K562 (cell line): Measurements from ENCODE around the gene WDR46. TPM values are rescaled to one million over a fixed set of nuclear protein-coding genes. Genes with fewer than 3 reads are reported as not detected.

ENCODE experiments used
- ARNT ChIP-seq, 2 experiments: fragments of 450-650 bp; IDR thresholded peaks; 2 replicates each; pipeline ENCODE4 v1.6.1; 2016; ENCODE audit warnings: mild to moderate bottlenecking in 1 of 2
- FOSL1 ChIP-seq: fragments of 200-800 bp; sonication (Bioruptor generic); conservative IDR thresholded peaks from 2 replicates; pipeline ENCODE4 v1.6.1; 2016; ENCODE audit warnings: missing genetic modification characterization, missing compliant biosample characterization
- HINFP ChIP-seq: fragments of 450-650 bp; conservative IDR thresholded peaks from 2 replicates; pipeline ENCODE4 v1.6.1; 2016; ENCODE audit warnings: missing genetic modification characterization, low read depth, mild to moderate bottlenecking, control low read depth, missing compliant biosample characterization
- NR2C1 ChIP-seq, 2 experiments: fragments of 450-650 bp; IDR thresholded peaks; 2 replicates each; pipeline ENCODE4 v1.6.1; 2017; ENCODE audit warnings: mild to moderate bottlenecking in 2 of 2, antibody characterized with exemption in 1 of 2, inconsistent platforms in 1 of 2, missing compliant biosample characterization in 1 of 2, missing genetic modification characterization in 1 of 2
- POLR2B ChIP-seq: fragments of 450-650 bp; IDR thresholded peaks from 2 replicates; pipeline ENCODE4 v1.6.1; 2018; ENCODE audit warnings: low read depth; ENCODE audit not compliant: partially characterized antibody
- SMARCC2 ChIP-seq: fragments of 450-650 bp; IDR thresholded peaks from 2 replicates; pipeline ENCODE4 v1.6.1; 2017; ENCODE audit warnings: antibody characterized with exemption, moderate library complexity, mild to moderate bottlenecking, low read depth
- TRIM25 ChIP-seq: fragments of 450-650 bp; IDR thresholded peaks from 2 replicates; pipeline ENCODE4 v1.7.0; 2016; ENCODE audit warnings: borderline replicate concordance
- USF2 ChIP-seq: sonication (generic); formaldehyde crosslinking; IDR thresholded peaks from 2 replicates; pipeline ENCODE4 v1.5.0; 2020; ENCODE audit warnings: missing genetic modification reagents
- ZBTB7A ChIP-seq: IDR thresholded peaks from 2 replicates; pipeline ENCODE4 v1.6.1; 2011; ENCODE audit warnings: low read depth, mild to moderate bottlenecking, low read length, moderate library complexity, borderline replicate concordance; ENCODE audit not compliant: control insufficient read depth
- ZBTB8A ChIP-seq: fragments of 450-650 bp; IDR thresholded peaks from 2 replicates; pipeline ENCODE4 v1.6.1; 2018; ENCODE audit warnings: mild to moderate bottlenecking, moderate library complexity; ENCODE audit not compliant: partially characterized antibody
- ZNF324 ChIP-seq: fragments of 250-450 bp; sonication (Bioruptor Pico); IDR thresholded peaks from 2 replicates; pipeline ENCODE4 v1.4.0; 2020; ENCODE audit warnings: mild to moderate bottlenecking
- ZNF445 ChIP-seq: fragments of 250-450 bp; sonication (Bioruptor Pico); IDR thresholded peaks from 2 replicates; pipeline ENCODE4 v1.4.0; 2020; ENCODE audit warnings: low read depth, mild to moderate bottlenecking, moderate library complexity
- ZSCAN32 ChIP-seq: fragments of 450-650 bp; formaldehyde crosslinking; IDR thresholded peaks from 2 replicates; pipeline ENCODE4 v1.4.0; 2020; ENCODE audit warnings: mild to moderate bottlenecking, moderate library complexity
- polyA plus RNA-seq, 8 experiments: library from polyadenylated mRNA; depleted of rRNA in 4 of 8; stranded (reverse) in 5 of 8; unstranded in 3 of 8; fragments of >200 nt; fragmentation: Nextera tagmentation in 2 of 8; fragmentation: Illumina TruSeq in 1 of 8; extraction: Ambion mirVana in 2 of 8; extraction: Trizol in 1 of 8; gene quantifications; 2 replicates each; pipeline versions ENCODE4 v1.2.1 to v1.2.3, GENCODE V29; 2011 to 2014; ENCODE audit warnings: inconsistent platforms in 1 of 8, missing spikeins in 1 of 8
- total RNA-seq, 7 experiments: library from RNA; depleted of rRNA in 6 of 7; stranded (reverse); fragments of >200 nt in 6 of 7; fragmentation: Illumina TruSeq in 2 of 7; extraction: Trizol in 2 of 7; gene quantifications; 2 replicates each; pipeline versions ENCODE4 v1.2.1 to v1.2.3, GENCODE V29; 2011 to 2021; ENCODE audit warnings: low replicate concordance in 1 of 7
- TF ChIP-seq, protein P1 (sequence below): fragments of 450-650 bp; IDR thresholded peaks from 2 replicates; pipeline ENCODE4 v1.6.1; 2017; ENCODE audit warnings: antibody characterized with exemption
- TF ChIP-seq, protein P2 (sequence below): fragments of 450-650 bp; IDR thresholded peaks from 2 replicates; pipeline ENCODE4 v1.6.1; 2016; ENCODE audit warnings: borderline replicate concordance

Gene WDR46
- total and polyA plus RNA-seq, 9 of the 15 experiments (the other 6 are each of a cell fraction or from before 2014, with no cell fraction given), result 8.9 to 146 (median 93.1) TPM

GRCh38 chr6:33249732-33250630 is 39.1 kb downstream of the WDR46 start (continued):
- TF ChIP-seq NR2C1 (IDR thresholded peaks at IDR 0.05) (peak; percentile 79), NR2C1 (tag; IDR thresholded peaks at IDR 0.05) (peak; percentile 85), POLR2B (peak; percentile 10), ZBTB8A (no peak), SMARCC2 (peak; percentile 63; the same call in 1 of the 2 replicates), ZNF445 (CRISPR knock-in tag) (0 out of 2 replicates have a peak, but pooled peaks have one; percentile 4), HINFP (tag) (no peak), ZBTB7A (0 out of 2 replicates have a peak, but pooled peaks have one; percentile 54), TRIM25 (peak; percentile 70; the same call in 1 of the 2 replicates), ZSCAN32 (CRISPR knock-in tag) (peak; percentile 8; the same call in 1 of the 2 replicates), FOSL1 (tag) (0 out of 2 replicates have a peak, but pooled peaks have one; percentile 2), USF2 (CRISPR knock-in tag) (no peak), ARNT (IDR thresholded peaks at IDR 0.05) (no peak), ZNF324 (0 out of 2 replicates have a peak, but pooled peaks have one; percentile 28)
- TF ChIP-seq, protein P1, sequence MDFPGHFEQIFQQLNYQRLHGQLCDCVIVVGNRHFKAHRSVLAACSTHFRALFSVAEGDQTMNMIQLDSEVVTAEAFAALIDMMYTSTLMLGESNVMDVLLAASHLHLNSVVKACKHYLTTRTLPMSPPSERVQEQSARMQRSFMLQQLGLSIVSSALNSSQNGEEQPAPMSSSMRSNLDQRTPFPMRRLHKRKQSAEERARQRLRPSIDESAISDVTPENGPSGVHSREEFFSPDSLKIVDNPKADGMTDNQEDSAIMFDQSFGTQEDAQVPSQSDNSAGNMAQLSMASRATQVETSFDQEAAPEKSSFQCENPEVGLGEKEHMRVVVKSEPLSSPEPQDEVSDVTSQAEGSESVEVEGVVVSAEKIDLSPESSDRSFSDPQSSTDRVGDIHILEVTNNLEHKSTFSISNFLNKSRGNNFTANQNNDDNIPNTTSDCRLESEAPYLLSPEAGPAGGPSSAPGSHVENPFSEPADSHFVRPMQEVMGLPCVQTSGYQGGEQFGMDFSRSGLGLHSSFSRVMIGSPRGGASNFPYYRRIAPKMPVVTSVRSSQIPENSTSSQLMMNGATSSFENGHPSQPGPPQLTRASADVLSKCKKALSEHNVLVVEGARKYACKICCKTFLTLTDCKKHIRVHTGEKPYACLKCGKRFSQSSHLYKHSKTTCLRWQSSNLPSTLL, result 0 out of 2 replicates have a peak, but pooled peaks have one; percentile 9
- TF ChIP-seq, protein P2, sequence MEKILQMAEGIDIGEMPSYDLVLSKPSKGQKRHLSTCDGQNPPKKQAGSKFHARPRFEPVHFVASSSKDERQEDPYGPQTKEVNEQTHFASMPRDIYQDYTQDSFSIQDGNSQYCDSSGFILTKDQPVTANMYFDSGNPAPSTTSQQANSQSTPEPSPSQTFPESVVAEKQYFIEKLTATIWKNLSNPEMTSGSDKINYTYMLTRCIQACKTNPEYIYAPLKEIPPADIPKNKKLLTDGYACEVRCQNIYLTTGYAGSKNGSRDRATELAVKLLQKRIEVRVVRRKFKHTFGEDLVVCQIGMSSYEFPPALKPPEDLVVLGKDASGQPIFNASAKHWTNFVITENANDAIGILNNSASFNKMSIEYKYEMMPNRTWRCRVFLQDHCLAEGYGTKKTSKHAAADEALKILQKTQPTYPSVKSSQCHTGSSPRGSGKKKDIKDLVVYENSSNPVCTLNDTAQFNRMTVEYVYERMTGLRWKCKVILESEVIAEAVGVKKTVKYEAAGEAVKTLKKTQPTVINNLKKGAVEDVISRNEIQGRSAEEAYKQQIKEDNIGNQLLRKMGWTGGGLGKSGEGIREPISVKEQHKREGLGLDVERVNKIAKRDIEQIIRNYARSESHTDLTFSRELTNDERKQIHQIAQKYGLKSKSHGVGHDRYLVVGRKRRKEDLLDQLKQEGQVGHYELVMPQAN, result peak; percentile 55; the same call in 1 of the 2 replicates
